ENCODE measurements around the gene PDS5B. TPM values are rescaled to one million over a fixed set of nuclear protein-coding genes. Genes with fewer than 3 reads are reported as not detected.
A peak's percentile ranks its signal among the peaks of the same experiment; 100 is the strongest.
"Not testable (repeated sequence)": the region's sequence is repeated elsewhere in the genome, so short reads cannot be mapped to it uniquely, and the experiment has no call there.

Gene PDS5B, protein sequence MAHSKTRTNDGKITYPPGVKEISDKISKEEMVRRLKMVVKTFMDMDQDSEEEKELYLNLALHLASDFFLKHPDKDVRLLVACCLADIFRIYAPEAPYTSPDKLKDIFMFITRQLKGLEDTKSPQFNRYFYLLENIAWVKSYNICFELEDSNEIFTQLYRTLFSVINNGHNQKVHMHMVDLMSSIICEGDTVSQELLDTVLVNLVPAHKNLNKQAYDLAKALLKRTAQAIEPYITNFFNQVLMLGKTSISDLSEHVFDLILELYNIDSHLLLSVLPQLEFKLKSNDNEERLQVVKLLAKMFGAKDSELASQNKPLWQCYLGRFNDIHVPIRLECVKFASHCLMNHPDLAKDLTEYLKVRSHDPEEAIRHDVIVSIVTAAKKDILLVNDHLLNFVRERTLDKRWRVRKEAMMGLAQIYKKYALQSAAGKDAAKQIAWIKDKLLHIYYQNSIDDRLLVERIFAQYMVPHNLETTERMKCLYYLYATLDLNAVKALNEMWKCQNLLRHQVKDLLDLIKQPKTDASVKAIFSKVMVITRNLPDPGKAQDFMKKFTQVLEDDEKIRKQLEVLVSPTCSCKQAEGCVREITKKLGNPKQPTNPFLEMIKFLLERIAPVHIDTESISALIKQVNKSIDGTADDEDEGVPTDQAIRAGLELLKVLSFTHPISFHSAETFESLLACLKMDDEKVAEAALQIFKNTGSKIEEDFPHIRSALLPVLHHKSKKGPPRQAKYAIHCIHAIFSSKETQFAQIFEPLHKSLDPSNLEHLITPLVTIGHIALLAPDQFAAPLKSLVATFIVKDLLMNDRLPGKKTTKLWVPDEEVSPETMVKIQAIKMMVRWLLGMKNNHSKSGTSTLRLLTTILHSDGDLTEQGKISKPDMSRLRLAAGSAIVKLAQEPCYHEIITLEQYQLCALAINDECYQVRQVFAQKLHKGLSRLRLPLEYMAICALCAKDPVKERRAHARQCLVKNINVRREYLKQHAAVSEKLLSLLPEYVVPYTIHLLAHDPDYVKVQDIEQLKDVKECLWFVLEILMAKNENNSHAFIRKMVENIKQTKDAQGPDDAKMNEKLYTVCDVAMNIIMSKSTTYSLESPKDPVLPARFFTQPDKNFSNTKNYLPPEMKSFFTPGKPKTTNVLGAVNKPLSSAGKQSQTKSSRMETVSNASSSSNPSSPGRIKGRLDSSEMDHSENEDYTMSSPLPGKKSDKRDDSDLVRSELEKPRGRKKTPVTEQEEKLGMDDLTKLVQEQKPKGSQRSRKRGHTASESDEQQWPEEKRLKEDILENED (N-terminal part only)
- total RNA-seq = 10 to 100 TPM; 45.8 to 47.5 TPM

DNA sequence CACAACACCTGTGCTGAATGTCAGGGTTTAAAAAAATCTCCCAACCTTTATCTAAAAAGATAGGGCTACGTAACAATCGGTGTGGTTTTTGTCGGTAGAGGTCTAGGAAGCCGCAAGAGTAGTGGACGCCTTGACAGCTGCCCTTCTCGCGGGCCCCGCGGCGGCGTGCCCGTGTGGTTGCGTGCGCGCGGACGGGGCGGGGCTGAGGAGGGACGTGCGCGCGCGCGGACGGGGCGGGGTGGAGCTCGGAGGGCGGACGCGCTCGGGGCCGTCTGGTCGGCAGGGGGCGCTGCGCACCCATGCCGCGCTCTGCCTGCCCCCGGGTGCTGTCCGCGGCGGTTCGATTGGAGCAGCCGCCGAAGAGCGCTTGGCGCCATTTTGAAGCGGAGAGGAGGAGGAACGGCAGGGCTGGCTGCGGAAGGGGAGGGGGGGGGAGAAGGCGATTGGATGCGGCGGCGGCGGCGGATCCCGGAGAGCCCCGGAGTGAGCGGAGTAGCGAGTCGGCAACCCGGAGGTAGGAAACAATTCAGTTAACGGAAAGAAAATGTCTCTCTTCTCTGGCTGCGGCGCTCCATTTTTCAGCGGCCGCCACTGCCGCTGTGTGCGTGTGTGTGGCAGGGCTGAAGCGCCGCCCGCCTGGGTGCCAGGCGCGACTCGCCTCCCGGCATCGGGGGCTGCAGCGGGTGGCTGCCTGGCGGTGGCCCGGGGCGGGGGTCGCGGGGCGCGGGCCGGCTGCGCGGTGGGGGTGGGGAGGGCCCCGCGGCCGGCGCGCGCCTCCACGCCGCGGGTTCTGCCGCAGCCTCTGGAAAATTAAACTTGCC, at the start of gene PDS5B:
TSS of gene PDS5B (plus strand) at position 373 of the 821 bp plus-strand sequence. CDS start 62,321 bp downstream, outside the sequence.
- Mint-ChIP-seq H3K27me3 (peaks cover 4% of the 10 kb centered on the region), H3K27ac (peak within 1 kb of the TSS; percentile 86), H3K4me1 (peaks cover 36% of the 10 kb centered on the region), H3K9me3 (no peaks in the 10 kb centered on the region), H3K4me3 (peak within 1 kb of the TSS; percentile 87), H3K36me3 (peaks cover 8% of the 10 kb centered on the region)
- DNase-seq = peak; percentile 96

DNA sequence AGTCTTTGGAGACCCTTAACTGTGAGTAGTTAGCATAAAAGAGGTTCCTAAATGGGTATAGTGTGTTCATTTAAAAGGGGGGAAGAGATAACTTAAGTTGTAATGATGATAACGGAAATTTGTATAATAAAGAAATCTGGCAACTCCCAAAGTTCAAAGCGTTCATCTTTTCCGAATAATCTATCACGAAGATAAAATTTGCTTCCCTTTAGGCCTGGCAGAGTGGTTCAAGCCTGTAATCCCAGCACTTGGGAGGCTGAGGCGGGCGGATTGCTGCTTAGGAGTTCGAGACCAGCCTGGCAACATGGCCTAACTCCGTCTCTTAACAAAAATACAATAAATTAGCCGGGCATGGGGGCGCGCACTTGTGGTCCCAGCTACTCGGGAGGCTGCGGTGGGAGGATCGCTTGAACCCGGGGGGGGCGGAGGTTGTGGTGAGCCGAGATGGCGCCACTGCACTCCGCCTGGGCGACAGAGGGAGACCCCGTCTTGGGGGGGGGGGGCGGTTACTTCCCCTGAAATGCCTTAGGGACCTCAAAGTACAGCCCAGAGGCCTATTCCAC, 48.6 kb upstream of the PDS5B start:
- peaks cover 46% of the 10 kb centered on the region for H3K4me1 Mint-ChIP-seq
- peak overlapping the region; percentile 97 for H3K4me3 Mint-ChIP-seq
- H3K27me3 Mint-ChIP-seq = peaks cover 7% of the 10 kb centered on the region
- no peaks in the 10 kb centered on the region for H3K9me3 Mint-ChIP-seq
- peaks cover 47% of the 10 kb centered on the region for H3K36me3 Mint-ChIP-seq
- peak; percentile 39 for DNase-seq
- H3K27ac Mint-ChIP-seq = peak overlapping the region; percentile 100

DNA sequence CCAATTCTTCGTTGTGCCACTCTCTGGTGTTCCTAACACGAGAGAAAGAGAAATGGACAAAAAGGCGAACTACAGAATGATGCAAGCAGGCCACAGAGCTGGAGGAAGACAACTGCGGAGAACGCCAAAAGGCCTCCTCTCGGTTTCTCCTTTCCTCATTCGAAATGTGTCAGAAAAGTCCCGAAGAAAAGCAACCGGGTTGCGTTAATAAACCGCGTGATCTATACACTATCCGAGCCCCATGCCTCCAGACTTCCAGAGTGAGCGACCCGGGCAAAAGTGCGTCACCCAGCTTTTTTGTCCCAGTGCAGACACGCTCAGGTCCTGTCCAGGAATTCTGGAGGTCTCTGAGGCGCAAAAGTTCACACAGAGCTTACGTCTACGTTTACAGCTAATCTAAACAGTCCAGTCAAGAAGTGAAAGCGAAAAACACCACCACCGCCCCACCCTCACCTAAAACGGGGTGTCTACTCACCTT, 48.1 kb upstream of the PDS5B start:
- Mint-ChIP-seq H3K27me3 (peaks cover 7% of the 10 kb centered on the region), H3K9me3 (no peaks in the 10 kb centered on the region), H3K27ac (peak overlapping the region; percentile 100), H3K4me1 (peaks cover 41% of the 10 kb centered on the region), H3K4me3 (peak overlapping the region; percentile 97), H3K36me3 (peaks cover 43% of the 10 kb centered on the region)
- DNase-seq = no peak

DNA sequence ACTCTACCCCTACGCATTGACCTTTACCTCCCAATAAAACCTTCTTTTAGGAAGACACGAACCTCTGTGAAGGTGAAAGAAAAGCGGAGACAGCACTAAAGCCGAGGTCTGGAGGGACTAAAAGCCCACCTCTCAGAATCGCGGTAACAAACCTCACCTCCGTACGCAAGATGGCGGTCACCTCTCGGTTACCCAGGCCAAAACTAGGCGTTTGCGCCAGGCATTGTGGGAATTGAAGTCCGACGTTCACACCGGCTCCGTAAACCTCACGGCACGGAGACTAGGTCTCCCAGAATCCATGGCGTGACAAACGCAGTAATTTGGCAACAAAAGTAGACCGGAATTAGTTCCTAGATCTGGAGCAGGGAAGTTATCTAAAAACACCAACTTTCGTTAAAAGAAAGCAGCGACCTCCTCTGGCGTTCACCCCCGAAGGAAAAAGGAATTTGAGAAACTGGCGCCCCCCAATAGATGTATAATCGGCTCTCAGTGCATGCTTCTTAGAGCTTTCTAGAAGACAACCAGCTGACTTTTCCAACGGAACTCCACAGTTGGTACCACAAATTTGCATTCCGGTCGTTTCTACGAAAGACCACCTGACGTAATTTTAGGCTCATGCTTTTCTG, 47.5 kb upstream of the PDS5B start, which contains the start of gene N4BP2L2:
TSS of gene N4BP2L2 (minus strand) at position 175 of the 626 bp plus-strand sequence. CDS start 1,768 bp downstream, outside the sequence.
- H3K4me3 Mint-ChIP-seq = peak within 1 kb of the TSS; percentile 97
- no peaks in the 10 kb centered on the region for H3K9me3 Mint-ChIP-seq
- H3K36me3 Mint-ChIP-seq = peaks cover 37% of the 10 kb centered on the region
- H3K27me3 Mint-ChIP-seq = peaks cover 7% of the 10 kb centered on the region
- H3K27ac Mint-ChIP-seq = peak within 1 kb of the TSS; percentile 100
- H3K4me1 Mint-ChIP-seq = peaks cover 37% of the 10 kb centered on the region
- peak; percentile 88 for DNase-seq

DNA sequence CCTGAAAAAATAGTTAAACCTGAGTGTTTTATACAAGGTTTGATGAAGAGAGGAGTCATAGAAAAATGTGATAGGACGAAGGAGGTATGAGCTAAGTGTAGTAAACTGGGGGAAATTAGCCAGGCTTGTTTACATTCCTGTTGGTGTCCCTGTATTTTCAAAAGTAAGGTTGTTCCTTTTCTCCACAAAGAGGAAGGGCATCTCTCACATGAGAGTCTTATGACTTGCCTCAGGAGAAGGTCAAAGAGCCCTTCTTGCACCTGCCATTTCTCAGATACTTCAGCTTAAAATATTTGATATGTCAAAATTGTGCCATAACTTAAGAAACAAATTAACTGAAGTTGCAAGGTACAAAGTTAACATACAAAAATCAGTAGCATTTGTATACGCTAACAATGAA, 44.0 kb upstream of the PDS5B start:
- Mint-ChIP-seq H3K4me1 (peaks cover 9% of the 10 kb centered on the region), H3K36me3 (peaks cover 8% of the 10 kb centered on the region), H3K27ac (no peak overlapping the region), H3K4me3 (no peak overlapping the region), H3K9me3 (no peaks in the 10 kb centered on the region), H3K27me3 (peaks cover 7% of the 10 kb centered on the region)
- DNase-seq = no peak

DNA sequence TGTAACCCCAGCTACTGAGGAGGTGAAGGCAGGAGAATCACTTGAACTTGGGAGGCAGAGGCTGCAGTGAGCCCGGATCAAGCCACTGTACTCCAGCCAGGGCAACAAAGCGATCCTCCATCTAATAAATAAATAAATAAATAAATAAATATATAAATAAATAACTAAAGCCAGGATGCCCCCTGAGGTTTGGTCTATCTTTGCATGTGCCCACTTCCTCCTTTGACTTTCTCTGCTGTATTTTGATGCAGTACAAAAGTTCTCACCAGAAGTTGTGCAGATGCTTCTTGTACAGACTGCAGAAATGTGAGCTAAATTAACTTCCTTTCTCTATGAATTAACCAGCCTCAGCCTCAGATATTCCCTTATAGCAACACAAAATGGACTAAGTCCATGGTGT, 41.2 kb upstream of the PDS5B start:
- Mint-ChIP-seq H3K9me3 (no peaks in the 10 kb centered on the region), H3K27ac (no peak overlapping the region), H3K4me1 (peaks cover 2% of the 10 kb centered on the region), H3K4me3 (no peak overlapping the region), H3K36me3 (no peaks in the 10 kb centered on the region), H3K27me3 (peaks cover 7% of the 10 kb centered on the region)
- DNase-seq = no peak

DNA sequence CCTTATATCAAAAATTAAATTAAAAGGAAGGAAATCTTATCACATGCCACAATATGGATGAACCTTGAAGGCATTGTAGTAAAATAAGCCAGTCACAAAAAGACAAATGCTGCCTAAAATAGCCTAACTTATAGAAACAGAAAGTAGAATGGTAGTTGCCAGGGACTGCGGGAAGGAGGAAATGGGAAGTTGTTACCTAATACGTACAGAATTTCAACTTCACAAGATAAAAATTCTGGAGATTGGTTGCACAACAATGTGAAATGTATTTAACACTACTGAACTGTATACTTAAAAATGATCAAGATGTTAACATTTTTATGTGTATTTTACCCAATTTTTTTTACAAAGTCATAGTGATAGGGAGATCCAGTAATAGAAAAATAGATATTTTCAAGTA, 37.4 kb upstream of the PDS5B start:
- no peak overlapping the region for H3K4me3 Mint-ChIP-seq
- H3K36me3 Mint-ChIP-seq = no peaks in the 10 kb centered on the region
- peaks cover 2% of the 10 kb centered on the region for H3K4me1 Mint-ChIP-seq
- H3K27me3 Mint-ChIP-seq = peaks cover 4% of the 10 kb centered on the region
- H3K9me3 Mint-ChIP-seq = no peaks in the 10 kb centered on the region
- H3K27ac Mint-ChIP-seq = no peak overlapping the region
- DNase-seq = no peak

DNA sequence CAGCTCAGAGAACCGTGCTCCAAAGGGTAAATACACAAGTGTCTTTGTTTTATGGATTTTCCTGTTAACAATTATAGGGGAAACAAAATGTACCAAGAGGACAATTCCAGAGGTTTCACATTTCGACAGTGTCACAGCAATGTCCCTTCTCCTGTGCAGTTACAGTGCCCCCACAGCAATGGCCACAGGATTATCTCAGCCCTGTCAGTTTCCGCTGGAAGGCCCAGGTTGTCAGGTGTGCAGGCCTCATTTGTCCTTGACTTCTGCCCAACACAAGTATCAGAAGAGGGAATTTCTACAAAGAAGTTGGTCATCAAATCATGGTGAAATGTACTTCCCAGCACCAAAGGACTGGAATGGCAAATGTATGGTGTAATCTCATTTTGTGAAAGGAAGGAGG, 36.5 kb upstream of the PDS5B start:
- Mint-ChIP-seq H3K27ac (no peak overlapping the region), H3K4me1 (peaks cover 2% of the 10 kb centered on the region), H3K27me3 (peaks cover 4% of the 10 kb centered on the region), H3K36me3 (no peaks in the 10 kb centered on the region), H3K9me3 (no peaks in the 10 kb centered on the region), H3K4me3 (no peak overlapping the region)
- DNase-seq = no peak

DNA sequence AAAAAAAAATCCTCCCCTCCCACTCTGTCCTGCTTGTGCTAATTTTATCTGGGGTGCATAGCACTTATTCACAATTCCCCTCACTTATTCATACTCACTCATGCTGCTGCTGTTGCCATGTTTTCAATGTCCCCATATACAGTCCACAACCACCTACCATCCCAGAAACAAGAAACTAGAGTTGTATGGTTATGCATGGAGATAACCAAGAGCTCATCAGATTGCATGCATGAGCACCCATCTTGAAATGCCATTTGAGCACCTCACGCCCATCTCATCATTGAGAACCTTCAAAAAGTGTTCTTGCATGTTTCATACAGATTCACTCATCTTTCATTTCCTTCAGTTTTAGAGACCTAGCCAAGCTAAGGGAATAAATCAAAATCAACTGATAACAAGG, 32.5 kb upstream of the PDS5B start:
- no peak for DNase-seq
- Mint-ChIP-seq H3K4me1 (no peaks in the 10 kb centered on the region), H3K9me3 (peaks cover 2% of the 10 kb centered on the region), H3K27me3 (peaks cover 4% of the 10 kb centered on the region), H3K36me3 (no peaks in the 10 kb centered on the region), H3K4me3 (no peak overlapping the region), H3K27ac (no peak overlapping the region)

DNA sequence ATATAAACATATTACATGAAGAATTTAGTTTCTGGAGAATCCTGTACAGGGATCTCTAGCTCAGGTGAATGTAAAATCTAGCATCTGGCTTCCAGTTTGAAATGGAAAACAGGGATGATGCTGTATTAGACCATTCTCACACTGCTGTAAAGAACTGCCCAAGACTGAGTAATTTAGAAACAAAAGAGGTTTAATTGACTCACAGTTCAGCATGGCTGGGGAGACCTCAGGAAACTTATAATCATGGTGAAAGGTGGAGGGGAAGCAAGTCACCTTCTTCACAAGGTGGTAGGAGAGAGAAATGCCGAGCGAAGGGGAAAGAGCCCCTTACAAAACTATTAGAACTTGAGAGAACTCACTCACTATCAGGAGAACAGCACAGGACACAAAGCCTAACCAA, 30.6 kb upstream of the PDS5B start:
- H3K27me3 Mint-ChIP-seq = peaks cover 4% of the 10 kb centered on the region
- H3K4me3 Mint-ChIP-seq = no peak overlapping the region
- H3K36me3 Mint-ChIP-seq = peaks cover 2% of the 10 kb centered on the region
- DNase-seq = no peak
- H3K9me3 Mint-ChIP-seq = peaks cover 4% of the 10 kb centered on the region
- H3K27ac Mint-ChIP-seq = no peak overlapping the region
- no peaks in the 10 kb centered on the region for H3K4me1 Mint-ChIP-seq

DNA sequence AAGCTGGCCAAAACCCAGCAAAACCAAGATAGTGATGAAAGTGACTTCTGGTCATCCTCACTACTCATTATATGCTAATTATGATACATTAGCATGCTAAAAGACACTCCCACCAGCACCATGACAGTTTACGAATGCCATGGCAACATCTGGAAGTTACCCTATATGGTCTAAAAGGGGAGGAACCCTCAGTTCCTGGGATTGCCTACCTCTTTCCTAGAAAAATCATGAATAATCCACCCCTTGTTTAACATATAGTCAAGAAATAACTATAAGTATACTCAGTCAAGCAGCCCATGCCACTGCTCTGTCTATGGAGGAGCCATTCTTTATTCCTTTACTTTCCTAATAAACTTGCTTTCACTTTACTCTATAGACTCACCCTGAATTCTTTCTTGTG, 25.4 kb upstream of the PDS5B start:
- H3K4me3 Mint-ChIP-seq, DNase-seq, H3K27me3 Mint-ChIP-seq, H3K4me1 Mint-ChIP-seq, H3K27ac Mint-ChIP-seq: not testable (repeated sequence)
- peaks cover 14% of the 10 kb centered on the region for H3K36me3 Mint-ChIP-seq
- peaks cover 14% of the 10 kb centered on the region for H3K9me3 Mint-ChIP-seq

DNA sequence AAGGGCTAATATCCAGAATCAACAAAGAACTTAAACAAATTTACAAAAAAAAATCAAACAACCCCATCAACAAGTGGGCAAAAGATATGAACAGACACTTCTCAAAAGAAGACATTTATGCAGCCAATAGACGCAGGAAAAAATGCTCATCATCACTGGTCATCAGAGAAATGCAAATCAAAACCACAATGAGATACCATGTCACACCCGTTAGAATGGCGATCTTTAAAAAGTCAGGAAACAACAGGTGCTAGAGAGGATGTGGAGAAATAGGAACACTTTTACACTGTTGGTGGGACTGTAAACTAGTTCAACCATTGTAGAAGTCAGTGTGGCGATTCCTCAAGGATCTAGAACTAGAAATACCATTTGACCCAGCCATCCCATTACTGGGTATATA, 10.6 kb upstream of the PDS5B start:
- not testable (repeated sequence) for H3K27me3 Mint-ChIP-seq, H3K27ac Mint-ChIP-seq, H3K4me3 Mint-ChIP-seq, DNase-seq, H3K4me1 Mint-ChIP-seq, H3K36me3 Mint-ChIP-seq
- H3K9me3 Mint-ChIP-seq = peaks cover 12% of the 10 kb centered on the region

DNA sequence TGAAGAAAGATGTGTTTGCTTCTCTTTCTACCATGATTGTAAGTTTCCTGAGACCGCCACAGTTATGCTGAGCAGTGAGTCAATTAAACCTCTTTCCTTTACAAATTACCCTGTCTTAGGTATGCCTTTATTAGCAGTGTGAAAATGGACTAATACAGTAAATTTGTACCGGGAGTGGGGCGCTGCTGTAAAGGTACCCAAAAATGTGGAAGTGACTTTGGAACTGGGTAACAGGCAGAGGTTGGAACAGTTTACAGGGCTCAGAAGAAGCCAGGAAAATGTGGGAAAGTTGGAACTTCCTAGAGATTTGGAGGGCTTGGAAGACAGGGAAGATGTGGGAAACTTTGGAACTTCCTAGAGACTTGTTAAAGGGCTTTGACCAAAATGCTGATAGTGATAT, 9.2 kb upstream of the PDS5B start:
- Mint-ChIP-seq H3K9me3 (peaks cover 12% of the 10 kb centered on the region), H3K36me3 (peaks cover 4% of the 10 kb centered on the region), H3K27ac (no peak overlapping the region), H3K4me1 (no peaks in the 10 kb centered on the region), H3K27me3 (no peaks in the 10 kb centered on the region), H3K4me3 (no peak overlapping the region)
- no peak for DNase-seq

Measured in activated naive CD8-positive, alpha-beta T cell treated with anti-CD3 and anti-CD28 coated beads for 36 hours (primary cell).